GM11168 (cell line): Measurements from ENCODE around the gene GAD1.

ENCODE experiments used
- in situ Hi-C: fragments of 300-500 bp; cut with MboI; formaldehyde crosslinking; loops from one replicate; pipeline ENCODE4 v1.12.0; 2022; ENCODE audit warnings: low sequenced_read_pairs; ENCODE audit not compliant: unreplicated experiment

GAD1 gene

DNA sequence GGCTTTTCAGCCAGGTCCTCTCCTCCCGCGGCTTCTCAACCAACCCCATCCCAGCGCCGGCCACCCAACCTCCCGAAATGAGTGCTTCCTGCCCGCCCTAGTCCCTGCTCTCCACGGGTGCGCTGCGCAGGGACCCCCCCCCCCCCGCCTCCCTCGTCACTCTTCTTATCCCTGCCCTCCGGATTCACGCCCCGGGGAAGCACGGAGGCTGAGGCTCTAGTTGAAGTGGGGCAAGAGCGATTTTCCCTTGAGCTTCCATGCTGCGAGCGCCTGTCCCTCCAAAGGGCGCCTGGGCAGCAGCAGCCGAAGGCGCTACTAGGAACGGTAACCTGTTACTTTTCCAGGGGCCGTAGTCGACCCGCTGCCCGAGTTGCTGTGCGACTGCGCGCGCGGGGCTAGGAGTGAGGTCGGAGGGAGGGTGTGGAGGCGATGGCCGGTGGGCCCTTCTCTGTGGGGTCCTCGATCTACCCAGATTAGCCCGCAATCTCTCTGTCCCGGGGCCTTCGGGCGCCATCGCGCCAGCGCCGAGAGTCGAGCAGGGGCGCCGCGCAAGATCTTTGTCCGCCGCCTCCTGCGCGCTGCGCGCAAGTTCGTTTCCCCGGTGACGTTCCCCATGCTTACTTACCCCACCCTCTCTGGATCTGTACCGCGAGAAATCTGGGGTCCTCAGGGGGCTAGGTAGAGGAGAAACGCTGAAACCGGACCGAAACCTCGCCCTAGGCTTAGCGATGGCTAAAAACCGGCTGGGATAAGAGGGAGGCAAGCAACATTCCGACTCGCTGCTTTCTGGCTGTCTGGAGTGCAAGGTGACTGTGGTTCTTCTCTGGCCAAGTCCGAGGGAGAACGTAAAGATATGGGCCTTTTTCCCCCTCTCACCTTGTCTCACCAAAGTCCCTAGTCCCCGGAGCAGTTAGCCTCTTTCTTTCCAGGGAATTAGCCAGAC, 677 bp downstream of the GAD1 start:
- in situ Hi-C loops = loop anchor here (10.0 to 25.0 kb wide), 4 partner anchors 413 to 1287 kb away; partner anchors contain the start of gene DLX2

DNA sequence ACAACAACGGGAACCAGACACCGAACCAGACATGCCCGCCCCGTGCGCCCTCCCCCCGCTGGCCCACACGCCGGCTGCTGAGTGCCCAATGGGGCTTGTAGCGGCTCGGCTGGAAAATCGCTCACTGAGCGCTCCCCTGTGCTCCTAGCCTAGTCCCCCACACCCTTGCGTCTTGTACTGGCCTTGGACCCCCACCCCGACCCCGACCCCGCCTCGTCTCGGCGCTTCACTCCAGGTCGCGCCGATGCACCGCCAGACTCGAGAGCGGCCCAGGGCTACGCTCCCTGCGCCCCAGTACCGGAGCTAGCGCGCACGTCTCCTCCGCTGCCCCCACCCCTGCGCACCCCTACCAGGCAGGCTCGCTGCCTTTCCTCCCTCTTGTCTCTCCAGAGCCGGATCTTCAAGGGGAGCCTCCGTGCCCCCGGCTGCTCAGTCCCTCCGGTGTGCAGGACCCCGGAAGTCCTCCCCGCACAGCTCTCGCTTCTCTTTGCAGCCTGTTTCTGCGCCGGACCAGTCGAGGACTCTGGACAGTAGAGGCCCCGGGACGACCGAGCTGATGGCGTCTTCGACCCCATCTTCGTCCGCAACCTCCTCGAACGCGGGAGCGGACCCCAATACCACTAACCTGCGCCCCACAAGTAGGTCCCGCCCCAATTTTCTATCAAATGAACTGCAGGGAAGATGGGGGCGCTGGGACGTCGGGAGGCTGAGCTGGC, 1.5 kb downstream of the GAD1 start:
- in situ Hi-C loops = loop anchor here (10.0 to 25.0 kb wide), 4 partner anchors 413 to 1287 kb away; partner anchors contain the start of gene DLX2

DNA sequence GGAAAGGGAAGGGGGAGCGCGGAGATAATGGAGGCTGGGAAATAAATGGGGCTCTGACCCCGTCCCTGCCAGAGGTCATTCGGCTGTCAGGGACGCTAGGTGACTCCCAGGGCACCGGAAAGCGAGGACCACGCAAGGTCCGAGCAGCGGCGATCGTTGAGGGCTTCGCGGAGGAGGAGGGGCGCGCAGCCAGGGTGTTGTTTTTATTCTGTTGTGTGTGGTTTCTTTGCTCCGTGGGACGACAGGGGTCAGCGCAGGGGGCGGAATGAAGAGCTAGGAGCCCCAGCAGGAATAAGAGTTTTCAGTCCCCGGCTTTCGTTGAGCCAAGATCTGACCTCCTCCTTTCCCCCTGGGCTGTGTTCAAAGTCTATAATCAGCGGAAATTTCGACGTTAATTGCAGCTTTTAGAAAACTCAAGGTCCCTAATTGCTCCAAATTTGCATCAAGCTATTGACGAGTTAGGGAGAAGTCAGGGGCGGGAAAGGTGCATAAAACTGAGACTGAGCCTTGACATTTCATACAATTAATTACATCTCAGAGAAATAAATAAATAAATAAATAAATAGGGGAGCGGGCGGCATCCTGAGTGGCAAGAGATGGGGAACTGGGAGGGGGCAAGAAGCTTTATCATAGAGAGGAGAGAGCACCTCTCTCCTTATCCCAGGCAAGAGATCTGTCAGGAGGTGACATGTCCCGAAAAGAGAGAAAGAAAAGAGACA, 2.2 kb downstream of the GAD1 start:
- in situ Hi-C loops = loop anchor here (10.0 to 25.0 kb wide), 4 partner anchors 414 to 1286 kb away; partner anchors contain the start of gene DLX2

- in situ Hi-C loops = loop anchor here (10.0 to 25.0 kb wide), 4 partner anchors 415 to 1285 kb away; partner anchors contain the start of gene DLX2
Observed at GRCh38 chr2:170819680-170820664, 3.3 kb downstream of the GAD1 start.

- in situ Hi-C loops = loop anchor here (25.0 kb wide), 1 partner anchor 584 kb away; no protein-coding TSS in a partner anchor
Observed at GRCh38 chr2:170820757-170821530, 4.3 kb downstream of the GAD1 start.

- in situ Hi-C loops = loop anchor here (25.0 kb wide), 1 partner anchor 584 kb away; no protein-coding TSS in a partner anchor
Observed at GRCh38 chr2:170821531-170822289, 5.0 kb downstream of the GAD1 start.

GRCh38 chr2:170822290-170823087, 5.8 kb downstream of the GAD1 start:
- in situ Hi-C loops = loop anchor here (25.0 kb wide), 1 partner anchor 585 kb away; no protein-coding TSS in a partner anchor

DNA sequence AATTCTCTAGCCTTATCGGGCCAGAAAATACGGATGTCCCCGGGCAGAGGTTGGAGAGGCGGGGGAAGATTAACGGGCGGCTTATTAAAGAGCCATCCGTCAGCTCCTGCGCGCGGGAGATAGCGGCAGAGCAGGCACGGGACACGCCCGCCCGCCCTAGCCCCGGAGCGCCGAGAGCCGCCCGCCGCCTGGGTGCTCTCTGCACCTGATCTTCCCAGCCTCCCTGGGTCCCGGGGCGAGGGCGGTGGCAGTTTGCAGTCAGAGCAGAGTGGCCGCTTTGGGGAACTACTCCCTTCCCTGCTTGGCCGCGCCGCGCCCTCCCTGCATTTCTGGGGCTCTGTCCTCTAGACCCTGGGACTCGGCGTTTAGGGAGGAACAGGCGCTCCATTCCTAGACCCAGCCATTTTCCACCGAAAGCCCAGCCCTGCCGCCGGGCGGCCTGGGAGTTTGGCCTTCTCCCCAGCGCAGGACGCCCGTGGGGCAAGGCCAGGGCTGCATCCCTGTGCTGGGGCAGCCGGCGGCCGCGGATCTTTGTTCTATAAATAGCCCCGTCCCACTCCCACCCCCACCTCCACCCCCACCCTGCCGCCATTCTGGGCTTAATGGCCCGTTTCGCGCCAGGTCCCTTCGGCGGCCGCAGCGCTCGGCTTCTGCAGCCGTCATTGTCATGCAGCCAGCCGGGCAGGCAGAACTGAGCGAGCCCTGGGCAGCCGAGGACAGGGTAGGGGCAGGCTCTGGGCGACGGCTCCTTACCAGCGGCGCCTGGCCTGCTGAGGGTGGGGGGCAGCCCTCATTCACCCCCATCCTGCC, 6.6 kb downstream of the GAD1 start:
- in situ Hi-C loops = loop anchor here (25.0 kb wide), 1 partner anchor 586 kb away; no protein-coding TSS in a partner anchor

DNA sequence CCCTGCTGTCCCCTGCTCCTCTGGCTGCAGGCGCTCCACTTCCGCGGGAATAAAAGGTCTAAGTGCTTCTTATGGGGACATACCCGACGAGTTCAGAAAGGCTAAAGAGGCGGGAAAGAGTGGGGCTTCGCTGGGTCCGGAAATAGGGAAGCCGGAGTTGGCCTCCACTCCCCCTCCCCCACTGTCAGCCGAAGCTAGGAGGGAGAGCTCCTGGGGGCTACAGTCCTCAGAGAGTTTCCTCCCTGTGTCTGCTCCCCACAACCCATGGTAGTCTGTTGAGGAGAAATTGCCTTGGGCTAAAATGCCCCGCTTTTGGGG, 7.2 kb downstream of the GAD1 start:
- in situ Hi-C loops = loop anchor here (25.0 kb wide), 1 partner anchor 587 kb away; no protein-coding TSS in a partner anchor

- in situ Hi-C loops = loop anchor here (25.0 kb wide), 1 partner anchor 587 kb away; no protein-coding TSS in a partner anchor
Observed at GRCh38 chr2:170824526-170825015, 7.9 kb downstream of the GAD1 start.

DNA sequence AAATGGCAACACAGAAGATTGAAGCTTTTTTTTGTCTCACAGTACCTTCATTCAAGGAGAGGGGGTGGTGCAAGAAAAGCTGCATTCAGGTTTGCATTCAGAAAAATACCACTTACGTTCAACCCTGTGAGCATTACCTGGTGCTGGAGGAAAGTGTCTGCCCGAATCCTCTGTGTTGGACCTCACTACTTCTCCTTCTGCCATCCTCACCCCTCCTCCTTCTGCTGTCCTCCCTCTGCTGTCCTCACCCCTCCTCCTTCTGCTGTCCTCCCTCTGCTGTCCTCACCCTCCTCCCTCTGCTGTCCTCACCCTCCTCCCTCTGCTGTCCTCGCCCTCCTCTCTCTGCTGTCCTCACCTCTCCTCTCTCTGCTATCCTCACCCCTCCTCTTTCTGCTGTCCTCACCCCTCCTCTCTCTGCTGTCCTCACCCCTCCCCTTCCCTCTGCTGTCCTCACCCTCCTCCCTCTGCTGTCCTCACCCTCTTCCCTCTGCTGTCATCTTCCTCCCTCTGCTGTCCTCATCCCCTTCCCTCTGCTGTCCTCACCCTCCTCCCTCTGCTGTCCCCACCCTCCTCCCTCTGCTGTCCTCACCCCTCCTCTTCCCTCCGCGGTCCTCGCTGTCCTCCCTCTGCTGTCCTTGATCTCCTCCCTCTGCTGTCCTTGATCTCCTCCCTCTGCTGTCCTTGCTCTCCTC, 11.3 kb downstream of the GAD1 start:
- in situ Hi-C loops = no loop called here

- in situ Hi-C loops = no loop called here
Observed at GRCh38 chr2:170828533-170828916, 11.8 kb downstream of the GAD1 start.

DNA sequence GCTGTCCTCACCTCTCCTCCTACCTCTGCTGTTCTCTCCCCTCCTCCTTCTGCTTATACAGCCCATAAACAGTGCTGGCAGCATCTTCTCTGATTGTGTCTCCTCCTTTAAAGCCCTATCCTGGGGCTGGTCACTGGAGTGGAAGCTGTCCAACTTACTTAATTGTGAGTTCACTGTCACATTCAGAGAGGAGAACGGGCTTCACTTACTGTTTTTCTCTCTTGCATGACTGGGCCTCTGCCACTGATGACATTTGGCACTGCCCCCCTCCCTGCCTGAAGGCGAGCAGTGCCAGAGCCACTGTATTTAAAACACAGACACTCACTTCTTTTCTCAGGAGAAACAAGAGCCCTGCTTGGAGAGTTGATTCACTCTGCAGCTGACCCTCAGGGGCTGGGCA, 12.3 kb downstream of the GAD1 start:
- in situ Hi-C loops = no loop called here

GRCh38 chr2:170830166-170830565, 13.5 kb downstream of the GAD1 start:
- in situ Hi-C loops = no loop called here

- in situ Hi-C loops = no loop called here
Observed at GRCh38 chr2:170831115-170831514, 14.4 kb downstream of the GAD1 start.
